PFSK-1 (cell line): ENCODE measurements around the gene CCRL2.

Experiments
- POLR2AphosphoS5 ChIP-seq: IDR thresholded peaks from 2 replicates; pipeline ENCODE4 v1.6.1; 2012; ENCODE audit warnings: low read depth, mild to moderate bottlenecking, control low read depth, low read length, moderate library complexity
- REST ChIP-seq, 2 experiments: IDR thresholded peaks; 2 replicates each; pipeline versions ENCODE4 v1.6.1 to v1.8.0; 2011 to 2012; ENCODE audit warnings: low read depth in 2 of 2, low read length in 2 of 2, control low read depth in 1 of 2, inconsistent platforms in 1 of 2, mild to moderate bottlenecking in 1 of 2, moderate library complexity in 1 of 2; ENCODE audit not compliant: insufficient read depth in 1 of 2

DNA sequence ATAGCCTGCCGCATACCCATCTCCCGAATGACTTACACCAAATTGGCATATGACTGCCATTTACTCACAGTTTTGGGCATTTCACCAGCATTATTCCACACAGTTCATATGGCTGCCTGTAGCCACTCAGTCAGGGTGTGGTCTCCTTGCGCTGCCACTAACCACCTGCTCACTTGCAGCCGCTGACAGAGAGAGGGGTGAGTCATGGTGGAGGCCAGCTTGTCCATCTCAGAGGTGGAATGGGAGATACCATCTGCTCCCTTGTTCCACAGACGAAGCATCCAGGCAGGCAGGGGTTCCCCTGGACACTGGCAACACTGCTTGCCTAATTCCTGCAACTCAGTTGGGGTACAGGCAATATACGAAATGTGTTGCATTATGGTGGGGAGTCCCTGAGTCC is 15.6 kb downstream of the CCRL2 start:
- no peak for TF ChIP-seq REST (IDR thresholded peaks at IDR 0.05; ENCODE audit: insufficient read depth in 1 of 2, low read depth in 2 of 2, low read length in 2 of 2)
- TF ChIP-seq POLR2AphosphoS5: no peak
